Measurements from ENCODE around the gene CST9. TPM values are rescaled to one million over a fixed set of nuclear protein-coding genes. Genes with fewer than 3 reads are reported as not detected.
A peak's percentile ranks its signal among the peaks of the same experiment; 100 is the strongest.
"Not testable (repeated sequence)": the region's sequence is repeated elsewhere in the genome, so short reads cannot be mapped to it uniquely, and the experiment has no call there.

CST9 gene
- total RNA-seq, 1 experiment from 2014 or later: not detected

DNA sequence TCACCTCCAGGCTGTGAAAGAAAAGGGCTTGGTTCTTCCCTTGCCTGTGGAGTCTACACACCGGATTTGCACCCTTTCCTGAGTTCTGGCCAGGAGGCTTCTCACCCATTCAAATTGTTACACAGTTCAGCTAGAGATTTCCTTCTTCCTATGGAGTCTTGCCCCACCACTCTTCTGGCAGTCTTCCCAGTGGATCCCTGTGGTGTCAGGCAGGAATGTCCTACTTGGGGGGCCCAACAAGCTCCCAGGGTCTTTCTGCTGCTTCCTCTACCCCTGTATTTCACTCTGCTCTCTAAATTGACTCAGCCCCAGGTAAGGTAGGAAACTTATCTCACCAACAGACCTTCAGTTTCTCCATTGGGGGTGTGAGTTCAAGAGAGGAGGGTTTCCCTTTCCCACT is 23.4 kb downstream of the CST9 start:
- H2BK5ac ChIP-seq (ENCODE audit: insufficient read length, low read length): no peak overlapping the region
- no peak for DNase-seq
- H3T11ph ChIP-seq (ENCODE audit: low read length): no peak overlapping the region
- no peak overlapping the region for H3K18ac ChIP-seq (ENCODE audit: insufficient read length, low read depth, low read length)
- no peak overlapping the region for H4K8ac ChIP-seq (replicated peaks; ENCODE audit: insufficient read length, low read depth, low read length)
- H3K9ac ChIP-seq (ENCODE audit: extremely low read depth, insufficient read length, low read length): no peak overlapping the region
- no peak overlapping the region for H4K5ac ChIP-seq (ENCODE audit: insufficient read length, low read depth, low read length)
- Mint-ChIP-seq H3K4me3 (no peak overlapping the region), H3K36me3 (ENCODE audit: insufficient read depth in 1 of 3, low read depth in 3 of 3) (peaks cover 0 to 7% (median 2%) of the 10 kb centered on the region in 3 experiments; a peak in 1 of 7 replicates), H3K27ac (peak overlapping the region in 1 of 3 experiments; percentile 25; a peak in 1 of 7 replicates), H3K4me1 (peaks cover 14 to 16% of the 10 kb centered on the region in 2 experiments), H3K9me3 (peaks cover 0 to 4% of the 10 kb centered on the region in 2 experiments; a peak in 4 of 5 replicates), H3K27me3 (ENCODE audit: low read depth) (peaks cover 8% of the 10 kb centered on the region; the same call in 1 of the 2 replicates)
- no peak overlapping the region for H3K56ac ChIP-seq (ENCODE audit: insufficient read length, low read depth, low read length)
- no CpG with 5 or more reads among the region's 1 CpG for WGBS (ENCODE audit: extremely low coverage, insufficient read length, low lambda C conversion rate)
- H2BK20ac ChIP-seq (ENCODE audit: low read depth, low read length, poor library complexity, severe bottlenecking): no peak overlapping the region
- no peak overlapping the region for H2BK15ac ChIP-seq (ENCODE audit: low read depth, low read length)
- H4K20me1 ChIP-seq (ENCODE audit: control insufficient read depth, insufficient read depth, insufficient read length): no peaks in the 10 kb centered on the region
- H2BK120ac ChIP-seq (ENCODE audit: low read depth, low read length, poor library complexity, severe bottlenecking): no peak overlapping the region
- H3K79me2 ChIP-seq (ENCODE audit: insufficient read depth, low read length): no peaks in the 10 kb centered on the region; the same call in 1 of the 2 replicates
- H2AK5ac ChIP-seq (ENCODE audit: insufficient read length, low read length): no peak overlapping the region
- no peak overlapping the region for H4K91ac ChIP-seq (ENCODE audit: insufficient read length, low read depth, low read length)
- no peak overlapping the region for H2AFZ ChIP-seq (ENCODE audit: low read length)
- TF ChIP-seq, protein P1, sequence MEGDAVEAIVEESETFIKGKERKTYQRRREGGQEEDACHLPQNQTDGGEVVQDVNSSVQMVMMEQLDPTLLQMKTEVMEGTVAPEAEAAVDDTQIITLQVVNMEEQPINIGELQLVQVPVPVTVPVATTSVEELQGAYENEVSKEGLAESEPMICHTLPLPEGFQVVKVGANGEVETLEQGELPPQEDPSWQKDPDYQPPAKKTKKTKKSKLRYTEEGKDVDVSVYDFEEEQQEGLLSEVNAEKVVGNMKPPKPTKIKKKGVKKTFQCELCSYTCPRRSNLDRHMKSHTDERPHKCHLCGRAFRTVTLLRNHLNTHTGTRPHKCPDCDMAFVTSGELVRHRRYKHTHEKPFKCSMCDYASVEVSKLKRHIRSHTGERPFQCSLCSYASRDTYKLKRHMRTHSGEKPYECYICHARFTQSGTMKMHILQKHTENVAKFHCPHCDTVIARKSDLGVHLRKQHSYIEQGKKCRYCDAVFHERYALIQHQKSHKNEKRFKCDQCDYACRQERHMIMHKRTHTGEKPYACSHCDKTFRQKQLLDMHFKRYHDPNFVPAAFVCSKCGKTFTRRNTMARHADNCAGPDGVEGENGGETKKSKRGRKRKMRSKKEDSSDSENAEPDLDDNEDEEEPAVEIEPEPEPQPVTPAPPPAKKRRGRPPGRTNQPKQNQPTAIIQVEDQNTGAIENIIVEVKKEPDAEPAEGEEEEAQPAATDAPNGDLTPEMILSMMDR (conservative IDR thresholded peaks at IDR 0.05): no peak
- no peak overlapping the region for H3K14ac ChIP-seq (ENCODE audit: insufficient read depth, low read length)
- H3K23ac ChIP-seq (ENCODE audit: insufficient read length, low read depth, low read length): no peak overlapping the region
- H3K27me3 ChIP-seq (ENCODE audit: insufficient read depth, low read length): no peaks in the 10 kb centered on the region
- no peak overlapping the region for H3K4me2 ChIP-seq (ENCODE audit: insufficient read depth, insufficient read length, low read length)
- H3K9me3 ChIP-seq (ENCODE audit: control insufficient read depth, low read depth, low read length): no peaks in the 10 kb centered on the region
- no peak overlapping the region for H3K27ac ChIP-seq (ENCODE audit: insufficient read length, low read depth, low read length)
- no peaks in the 10 kb centered on the region for H3K23me2 ChIP-seq (ENCODE audit: insufficient read length, low read depth, low read length, poor library complexity, severe bottlenecking)
- H3K79me1 ChIP-seq (ENCODE audit: insufficient read depth, low read depth, low read length, poor library complexity, severe bottlenecking): no peaks in the 10 kb centered on the region
- no peak overlapping the region for H2BK12ac ChIP-seq (ENCODE audit: insufficient read length, low read depth, low read length)
- H3K4ac ChIP-seq (ENCODE audit: low read depth, low read length): no peak overlapping the region
- no peaks in the 10 kb centered on the region for H3K4me1 ChIP-seq (ENCODE audit: insufficient read depth, low read length)

DNA sequence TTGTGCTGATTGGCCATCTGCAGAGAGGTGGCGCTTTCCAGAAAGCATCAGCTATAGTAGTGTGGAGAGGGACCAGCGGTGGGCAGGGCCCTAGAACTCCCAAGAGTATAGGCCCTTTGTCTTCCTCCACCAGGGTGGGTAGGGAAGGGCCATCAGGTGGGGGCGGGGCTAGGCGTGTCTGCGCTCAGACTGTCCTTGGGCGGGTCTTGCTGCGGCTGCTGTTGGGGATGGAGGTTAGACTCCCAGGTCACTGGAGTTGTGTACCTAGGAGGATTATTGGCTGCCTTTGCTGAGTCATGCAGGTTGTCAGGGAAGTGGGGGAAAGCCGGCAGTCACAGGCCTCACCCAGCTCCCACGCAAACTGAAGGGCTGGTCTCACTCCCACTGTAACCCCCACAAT is 23.9 kb downstream of the CST9 start:
- H4K20me1 ChIP-seq (ENCODE audit: control insufficient read depth, insufficient read depth, insufficient read length); H3K79me1 ChIP-seq (ENCODE audit: insufficient read depth, low read depth, low read length, poor library complexity, severe bottlenecking); H3K27me3 ChIP-seq (ENCODE audit: insufficient read depth, low read length); H3K56ac ChIP-seq (ENCODE audit: insufficient read length, low read depth, low read length); H3K23me2 ChIP-seq (ENCODE audit: insufficient read length, low read depth, low read length, poor library complexity, severe bottlenecking); H3K4ac ChIP-seq (ENCODE audit: low read depth, low read length); H3K27ac Mint-ChIP-seq; H2BK5ac ChIP-seq (ENCODE audit: insufficient read length, low read length); H2AFZ ChIP-seq (ENCODE audit: low read length); H2BK120ac ChIP-seq (ENCODE audit: low read depth, low read length, poor library complexity, severe bottlenecking); H2BK20ac ChIP-seq (ENCODE audit: low read depth, low read length, poor library complexity, severe bottlenecking); H3T11ph ChIP-seq (ENCODE audit: low read length); H3K14ac ChIP-seq (ENCODE audit: insufficient read depth, low read length); H3K27me3 Mint-ChIP-seq (ENCODE audit: low read depth); H3K27ac ChIP-seq (ENCODE audit: insufficient read length, low read depth, low read length); H4K8ac ChIP-seq (replicated peaks; ENCODE audit: insufficient read length, low read depth, low read length); H3K4me2 ChIP-seq (ENCODE audit: insufficient read depth, insufficient read length, low read length); H3K9me3 Mint-ChIP-seq; H3K9me3 ChIP-seq (ENCODE audit: control insufficient read depth, low read depth, low read length); H3K9ac ChIP-seq (ENCODE audit: extremely low read depth, insufficient read length, low read length); H3K79me2 ChIP-seq (ENCODE audit: insufficient read depth, low read length); H4K5ac ChIP-seq (ENCODE audit: insufficient read length, low read depth, low read length); H3K4me1 ChIP-seq (ENCODE audit: insufficient read depth, low read length); H2AK5ac ChIP-seq (ENCODE audit: insufficient read length, low read length); H2BK12ac ChIP-seq (ENCODE audit: insufficient read length, low read depth, low read length); H3K23ac ChIP-seq (ENCODE audit: insufficient read length, low read depth, low read length); H4K91ac ChIP-seq (ENCODE audit: insufficient read length, low read depth, low read length); H3K18ac ChIP-seq (ENCODE audit: insufficient read length, low read depth, low read length); H3K36me3 Mint-ChIP-seq (ENCODE audit: insufficient read depth in 1 of 3, low read depth in 3 of 3); H2BK15ac ChIP-seq (ENCODE audit: low read depth, low read length); H3K4me3 Mint-ChIP-seq: not testable (repeated sequence)
- WGBS (ENCODE audit: extremely low coverage, insufficient read length, low lambda C conversion rate): no CpG with 5 or more reads among the region's 9 CpGs
- peaks cover 11 to 16% of the 10 kb centered on the region in 2 experiments for H3K4me1 Mint-ChIP-seq
- peak; percentile 65 for DNase-seq
